Muscle of leg (tissue), 11 donors: ENCODE results near the gene ZNF436. TPM values are rescaled to one million over a fixed set of nuclear protein-coding genes. Genes with fewer than 3 reads are reported as not detected.
A peak's percentile ranks its signal among the peaks of the same experiment; 100 is the strongest.

Experiments
- DNase-seq: peaks from one replicate; pipeline ENCODE4 v3.0.0; 2013
- H3K27ac ChIP-seq: one replicate; pipeline ENCODE4 v1.5.1; 2013; ENCODE audit warnings: mild to moderate bottlenecking, low read length, control low read depth
- H3K27me3 ChIP-seq: one replicate; pipeline ENCODE4 v1.6.1; 2013; ENCODE audit warnings: low read length; ENCODE audit not compliant: control insufficient read depth, insufficient read depth
- H3K36me3 ChIP-seq: one replicate; pipeline ENCODE4 v1.6.1; 2013; ENCODE audit warnings: low read length; ENCODE audit not compliant: control insufficient read depth, insufficient read depth
- H3K4me1 ChIP-seq: one replicate; pipeline ENCODE4 v1.6.1; 2013; ENCODE audit warnings: low read length; ENCODE audit not compliant: control insufficient read depth, insufficient read depth
- H3K4me3 ChIP-seq: one replicate; pipeline ENCODE4 v1.5.1; 2013; ENCODE audit warnings: low read length, control low read depth
- H3K9me3 ChIP-seq: replicated peaks from 2 replicates; pipeline ENCODE4 v1.6.1; 2013; ENCODE audit warnings: low read depth, low read length; ENCODE audit not compliant: control insufficient read depth
- WGBS: methylation state at CpG from one replicate; pipeline ENCODE4 v1.1.5; 2013; ENCODE audit warnings: missing lambda C conversion rate; ENCODE audit not compliant: insufficient coverage; 5-methylcytosine and 5-hydroxymethylcytosine counted together
- polyA plus RNA-seq, 8 donors: library from polyadenylated mRNA; unstranded; fragments of 120-200 nt; gene quantifications; one replicate each; pipeline versions ENCODE4 v1.2.1 to v1.2.3, GENCODE V29; 2013; ENCODE audit warnings: inconsistent platforms in 1 of 8, low replicate concordance in 1 of 8; ENCODE audit not compliant: insufficient read length in 8 of 8, insufficient read depth in 1 of 8
- total RNA-seq: library from RNA; stranded (reverse); fragments of 120-200 nt; gene quantifications from one replicate; pipeline ENCODE4 v1.2.4, GENCODE V29; 2013

ZNF436 gene
- total and polyA plus RNA-seq, 9 donors, result 30.0 to 50.8 (median 39.5) TPM

GRCh38 chr1:23368562-23369334 lies 888 bp downstream of the ZNF436 start:
- Histone ChIP-seq H3K4me3 (peak overlapping the region; percentile 90), H3K9me3 (peaks cover 17% of the 10 kb centered on the region), H3K4me1 (peaks cover 45% of the 10 kb centered on the region), H3K27ac (peak overlapping the region; percentile 99), H3K27me3 (no peaks in the 10 kb centered on the region), H3K36me3 (peaks cover 41% of the 10 kb centered on the region)
- WGBS, result under 1% methylated on average over 51 of the region's 61 CpGs
- DNase-seq, result peak; percentile 97

- 3% methylated on average over 41 of the region's 41 CpGs for WGBS
- Histone ChIP-seq H3K36me3 (peaks cover 49% of the 10 kb centered on the region), H3K9me3 (peaks cover 24% of the 10 kb centered on the region), H3K27ac (peak overlapping the region; percentile 99), H3K4me1 (peaks cover 42% of the 10 kb centered on the region), H3K4me3 (peak overlapping the region; percentile 90), H3K27me3 (no peaks in the 10 kb centered on the region)
- DNase-seq, result peak; percentile 100
Measured at GRCh38 chr1:23367791-23368561, 1.7 kb downstream of the ZNF436 start.

- WGBS, result 81% methylated on average over 4 of the region's 9 CpGs
- Histone ChIP-seq H3K9me3 (peaks cover 30% of the 10 kb centered on the region), H3K27ac (peak overlapping the region; percentile 99), H3K36me3 (peaks cover 52% of the 10 kb centered on the region), H3K4me3 (peak overlapping the region; percentile 90), H3K27me3 (no peaks in the 10 kb centered on the region), H3K4me1 (peaks cover 36% of the 10 kb centered on the region)
- DNase-seq, result peak; percentile 33
Measured at GRCh38 chr1:23367451-23367790, 2.2 kb downstream of the ZNF436 start.

- Histone ChIP-seq H3K27me3 (no peaks in the 10 kb centered on the region), H3K4me1 (peaks cover 29% of the 10 kb centered on the region), H3K4me3 (no peak overlapping the region), H3K36me3 (peaks cover 59% of the 10 kb centered on the region), H3K9me3 (peaks cover 38% of the 10 kb centered on the region), H3K27ac (no peak overlapping the region)
- no peak for DNase-seq
- 100% methylated on average over 2 of the region's 5 CpGs for WGBS
Measured at GRCh38 chr1:23366598-23366997, 3.0 kb downstream of the ZNF436 start.

GRCh38 chr1:23366146-23366545 lies 3.5 kb downstream of the ZNF436 start:
- Histone ChIP-seq H3K27me3 (no peaks in the 10 kb centered on the region), H3K36me3 (peaks cover 63% of the 10 kb centered on the region), H3K9me3 (peaks cover 43% of the 10 kb centered on the region), H3K27ac (no peak overlapping the region), H3K4me3 (no peak overlapping the region), H3K4me1 (peaks cover 25% of the 10 kb centered on the region)
- WGBS, result no CpG with 5 or more reads among the region's 2 CpGs
- DNase-seq, result no peak

- H3K9me3 ChIP-seq, result peaks cover 61% of the 10 kb centered on the region
- 100% methylated on average over 1 of the region's 13 CpGs for WGBS
- peaks cover 9% of the 10 kb centered on the region for H3K4me1 ChIP-seq
- peaks cover 72% of the 10 kb centered on the region for H3K36me3 ChIP-seq
- H3K4me3 ChIP-seq, result no peak overlapping the region
- no peak overlapping the region for H3K27ac ChIP-seq
- no peak for DNase-seq
- no peaks in the 10 kb centered on the region for H3K27me3 ChIP-seq
Measured at GRCh38 chr1:23362218-23362713, 7.4 kb downstream of the ZNF436 start.

- Histone ChIP-seq H3K27ac (peak overlapping the region; percentile 82), H3K9me3 (peaks cover 41% of the 10 kb centered on the region), H3K27me3 (no peaks in the 10 kb centered on the region), H3K36me3 (peaks cover 38% of the 10 kb centered on the region), H3K4me1 (peaks cover 16% of the 10 kb centered on the region), H3K4me3 (no peak overlapping the region)
- DNase-seq, result no peak
- 100% methylated on average over 1 of the region's 3 CpGs for WGBS
Measured at GRCh38 chr1:23358310-23358875, 11.2 kb downstream of the ZNF436 start.

GRCh38 chr1:23357138-23357908 lies 12.3 kb downstream of the ZNF436 start:
- H3K4me3 ChIP-seq, result no peak overlapping the region
- H3K27me3 ChIP-seq, result no peaks in the 10 kb centered on the region
- DNase-seq, result peak; percentile 93
- H3K27ac ChIP-seq, result peak overlapping the region; percentile 82
- peaks cover 30% of the 10 kb centered on the region for H3K9me3 ChIP-seq
- H3K36me3 ChIP-seq, result peaks cover 27% of the 10 kb centered on the region
- no CpG with 5 or more reads among the region's 3 CpGs for WGBS
- peaks cover 16% of the 10 kb centered on the region for H3K4me1 ChIP-seq

- Histone ChIP-seq H3K9me3 (peaks cover 23% of the 10 kb centered on the region), H3K27ac (peak overlapping the region; percentile 74), H3K36me3 (peaks cover 20% of the 10 kb centered on the region), H3K4me3 (no peak overlapping the region), H3K4me1 (peaks cover 16% of the 10 kb centered on the region), H3K27me3 (no peaks in the 10 kb centered on the region)
- WGBS, result 60% methylated on average over 6 of the region's 8 CpGs
- DNase-seq, result no peak
Measured at GRCh38 chr1:23356471-23357137, 13.0 kb downstream of the ZNF436 start.
